Measurements from ENCODE around the gene C1orf146. TPM values are rescaled to one million over a fixed set of nuclear protein-coding genes. Genes with fewer than 3 reads are reported as not detected.
"Not testable (repeated sequence)": the region's sequence is repeated elsewhere in the genome, so short reads cannot be mapped to it uniquely, and the experiment has no call there.

C1orf146 gene
- not detected for total RNA-seq

GRCh38 chr1:92217721-92218120 is at the start of gene C1orf146:
C1orf146 (plus strand) TSS chr1:92217915; CDS start chr1:92231421, 13,506 bp downstream.
- CTCF ChIA-PET = no interaction called here
- POLR2A ChIA-PET = no interaction called here

- ChIA-PET POLR2A (no interaction called here), CTCF (no interaction called here)
Measured at GRCh38 chr1:92168657-92169056, 49.1 kb upstream of the C1orf146 start.

- ChIA-PET CTCF (no interaction called here), POLR2A (no interaction called here)
Measured at GRCh38 chr1:92169214-92170005, 48.3 kb upstream of the C1orf146 start.

- CTCF ChIA-PET = no interaction called here
- POLR2A ChIA-PET = no interaction called here
Measured at GRCh38 chr1:92184632-92185031, 33.1 kb upstream of the C1orf146 start.

GRCh38 chr1:92186081-92186480 is 31.6 kb upstream of the C1orf146 start:
- CTCF ChIA-PET = no interaction called here
- POLR2A ChIA-PET = no interaction called here

- CTCF ChIA-PET = interaction anchor here (1.2 kb wide), 1 partner anchor 10 kb away, joined by 3 read pairs; no protein-coding TSS in a partner anchor
Measured at GRCh38 chr1:92188436-92189255, 29.1 kb upstream of the C1orf146 start.

GRCh38 chr1:92191726-92192125 is 26.0 kb upstream of the C1orf146 start:
- POLR2A ChIA-PET = no interaction called here
- CTCF ChIA-PET = no interaction called here

More at GRCh38 chr1:92188436-92189255, 29.1 kb upstream of the C1orf146 start:
- POLR2A ChIA-PET = no interaction called here

- CTCF ChIA-PET = no interaction called here
- POLR2A ChIA-PET = no interaction called here
Measured at GRCh38 chr1:92192246-92192645, 25.5 kb upstream of the C1orf146 start.

- POLR2A ChIA-PET = no interaction called here
- CTCF ChIA-PET = no interaction called here
Measured at GRCh38 chr1:92194511-92194910, 23.2 kb upstream of the C1orf146 start.

- CTCF ChIA-PET = no interaction called here
- POLR2A ChIA-PET = no interaction called here
Measured at GRCh38 chr1:92201973-92202372, 15.7 kb upstream of the C1orf146 start.

GRCh38 chr1:92203105-92203504 is 14.6 kb upstream of the C1orf146 start:
- ChIA-PET POLR2A (no interaction called here), CTCF (no interaction called here)

GRCh38 chr1:92210701-92211100 is 7.0 kb upstream of the C1orf146 start:
- CTCF ChIA-PET = no interaction called here
- POLR2A ChIA-PET = no interaction called here

- ChIA-PET CTCF (no interaction called here), POLR2A (no interaction called here)
Measured at GRCh38 chr1:92211166-92211565, 6.5 kb upstream of the C1orf146 start.

- CTCF ChIA-PET = interaction anchor here (0.6 kb wide), 1 partner anchor 656 kb away, joined by 3 read pairs; no protein-coding TSS in a partner anchor
- POLR2A ChIA-PET = no interaction called here
Measured at GRCh38 chr1:92218559-92218958, 844 bp downstream of the C1orf146 start.

GRCh38 chr1:92219028-92219427 is 1.3 kb downstream of the C1orf146 start:
- CTCF ChIA-PET = interaction anchor here (0.5 to 0.6 kb wide), 2 partner anchors 228 to 656 kb away, joined by 3 to 4 read pairs; no protein-coding TSS in a partner anchor

GRCh38 chr1:92228401-92228800 is 10.7 kb downstream of the C1orf146 start:
- CTCF ChIA-PET = no interaction called here
- POLR2A ChIA-PET = no interaction called here

More at GRCh38 chr1:92219028-92219427, 1.3 kb downstream of the C1orf146 start:
- POLR2A ChIA-PET = no interaction called here

- CTCF ChIA-PET = interaction anchor here (0.6 kb wide), 1 partner anchor 68 kb away, joined by 3 read pairs; no protein-coding TSS in a partner anchor
Measured at GRCh38 chr1:92230736-92231135, 13.0 kb downstream of the C1orf146 start.

GRCh38 chr1:92240034-92240433 is 22.3 kb downstream of the C1orf146 start:
- POLR2A ChIA-PET = no interaction called here
- CTCF ChIA-PET = no interaction called here

More at GRCh38 chr1:92230736-92231135, 13.0 kb downstream of the C1orf146 start:
- POLR2A ChIA-PET = no interaction called here

- POLR2A ChIA-PET = no interaction called here
- CTCF ChIA-PET = no interaction called here
Measured at GRCh38 chr1:92244376-92244775, 26.7 kb downstream of the C1orf146 start.

- CTCF ChIA-PET, POLR2A ChIA-PET: not testable (repeated sequence)
Measured at GRCh38 chr1:92254714-92255113, 37.0 kb downstream of the C1orf146 start.

GRCh38 chr1:92259350-92259749 is 41.6 kb downstream of the C1orf146 start:
- ChIA-PET CTCF (no interaction called here), POLR2A (interaction anchor here (0.6 to 0.7 kb wide), 2 partner anchors 8 to 223 kb away, joined by 3 to 11 read pairs; no protein-coding TSS in a partner anchor)
